GM12891 (cell line): ENCODE results near the gene ZSWIM3.

ENCODE experiments used
- POLR2A ChIP-seq: IDR thresholded peaks from 2 replicates; pipeline ENCODE4 v1.6.1; 2011; ENCODE audit warnings: low read depth, low read length, control low read depth
- POLR2AphosphoS5 ChIP-seq: IDR thresholded peaks from 2 replicates; pipeline ENCODE4 v1.6.1; 2011; ENCODE audit warnings: low read depth, low read length, control low read depth
- POU2F2 ChIP-seq: IDR thresholded peaks from 2 replicates; pipeline ENCODE4 v1.6.1; 2011; ENCODE audit warnings: low read depth, mild to moderate bottlenecking, control low read depth, low read length, moderate library complexity
- SPI1 ChIP-seq: IDR thresholded peaks from 2 replicates; pipeline ENCODE4 v1.6.1; 2011; ENCODE audit warnings: low read depth, low read length, control low read depth
- TAF1 ChIP-seq: IDR thresholded peaks from 2 replicates; pipeline ENCODE4 v1.6.1; 2011; ENCODE audit warnings: low read depth, low read length, control low read depth

GRCh38 chr20:45890077-45890984 is 32.9 kb downstream of the ZSWIM3 start:
- TF ChIP-seq POLR2A: no peak
- TF ChIP-seq POLR2AphosphoS5: no peak
- no peak for TF ChIP-seq TAF1
- TF ChIP-seq POU2F2: no peak
- TF ChIP-seq SPI1: no peak
